HG02798 (cell line): ENCODE data around the gene UBASH3A.

Experiments used
- ATAC-seq: cut with Tn5 transposase; IDR thresholded peaks from one replicate; pipeline ENCODE4 v1.9.1; 2021; ENCODE audit warnings: mild to moderate bottlenecking; ENCODE audit not compliant: unreplicated experiment, poor library complexity

The UBASH3A gene

GRCh38 chr21:42426424-42426823 is 22.7 kb downstream of the UBASH3A start:
- no peak for ATAC-seq

DNA sequence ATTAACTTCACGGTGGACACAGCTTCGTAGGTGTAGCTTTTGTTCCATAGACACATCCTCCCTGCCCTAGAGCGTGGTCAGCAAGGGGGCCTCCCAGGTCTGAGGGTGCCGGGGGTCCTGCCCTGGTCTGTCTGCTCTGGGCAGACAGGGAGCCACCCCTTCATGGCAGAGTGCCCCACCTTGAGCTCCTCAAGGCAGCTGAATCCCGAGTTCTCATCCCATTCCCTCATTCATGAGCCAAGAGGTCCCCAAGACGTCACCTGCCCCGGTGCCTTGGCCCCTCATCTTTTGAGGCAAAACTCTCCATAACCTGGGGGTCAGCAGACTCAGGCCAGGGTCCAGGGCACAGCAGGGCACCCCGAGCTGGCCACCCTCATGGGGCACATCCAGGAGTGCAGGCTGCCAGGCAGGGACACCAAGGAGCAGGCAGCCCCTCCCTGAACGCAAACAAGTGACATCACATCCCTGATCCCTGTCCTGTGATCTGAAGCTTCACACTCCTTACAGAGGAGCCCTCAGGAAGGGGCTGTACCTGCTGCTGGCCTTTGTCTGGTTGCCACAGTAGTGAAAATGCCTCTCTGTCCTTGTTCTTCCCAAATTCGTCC is 23.3 kb downstream of the UBASH3A start:
- ATAC-seq: no peak

GRCh38 chr21:42427809-42428419 is 24.2 kb downstream of the UBASH3A start:
- no peak for ATAC-seq

DNA sequence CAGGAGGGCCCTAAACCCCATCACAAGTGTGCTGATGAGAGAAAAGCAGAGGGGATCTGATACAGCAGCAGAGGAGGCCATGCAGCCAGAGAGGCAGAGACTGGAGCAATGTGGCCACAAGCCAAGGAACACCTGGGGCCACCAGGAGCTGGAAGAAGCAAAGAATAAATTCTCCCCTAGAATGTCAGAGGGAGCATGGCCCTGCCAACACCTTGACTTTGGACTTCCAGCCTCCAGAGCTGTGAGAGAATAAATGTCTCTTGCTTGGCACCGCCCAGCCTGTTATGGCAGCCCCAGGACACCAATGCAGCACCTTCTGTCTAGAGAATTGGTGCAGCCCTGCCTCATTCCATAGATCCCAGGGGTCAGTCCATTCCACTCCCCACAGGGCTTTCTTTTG is 25.3 kb downstream of the UBASH3A start:
- no peak for ATAC-seq

DNA sequence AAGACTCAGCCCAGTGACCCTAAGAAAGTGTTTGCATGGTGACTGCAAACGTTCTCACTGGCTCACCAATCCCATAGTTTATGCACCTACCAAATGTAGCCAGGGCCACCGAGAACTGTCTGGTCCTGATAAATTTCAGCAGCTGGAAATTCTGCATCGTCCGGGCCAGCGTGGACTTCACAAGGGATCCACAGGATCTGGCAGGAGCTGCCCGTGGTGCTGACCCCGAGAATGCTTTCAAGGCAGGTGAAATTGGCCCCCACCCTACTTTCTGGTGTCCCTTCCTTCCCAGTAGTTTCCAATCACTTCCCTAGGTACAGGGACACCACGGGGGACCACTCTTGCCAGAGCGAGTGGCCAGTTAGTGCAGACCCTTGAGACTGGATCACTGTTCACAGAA is 26.2 kb downstream of the UBASH3A start:
- no peak for ATAC-seq

DNA sequence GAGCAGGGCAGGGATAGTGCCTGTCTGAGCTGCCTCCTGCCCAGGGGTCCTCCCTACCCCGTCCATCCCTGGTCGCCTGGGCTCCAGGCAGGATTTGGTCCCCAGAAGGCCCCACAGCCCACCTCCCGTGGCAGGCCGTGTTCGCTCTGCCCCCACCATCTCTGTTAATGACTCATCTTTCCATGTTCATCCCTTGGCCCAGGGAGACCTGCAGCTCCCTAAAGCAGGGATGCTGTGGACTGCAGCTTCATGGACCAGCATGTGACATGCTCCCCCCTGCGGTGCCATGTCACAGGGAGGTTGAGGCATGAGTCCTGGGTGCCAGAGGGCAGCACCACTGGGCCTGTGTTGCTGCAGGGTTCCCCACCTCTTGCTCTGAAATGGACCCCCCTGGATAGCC is 26.8 kb downstream of the UBASH3A start:
- ATAC-seq: no peak

GRCh38 chr21:42431196-42431595 is 27.5 kb downstream of the UBASH3A start:
- ATAC-seq: no peak

- no peak for ATAC-seq
These were observed 29.0 kb downstream of the UBASH3A start for GRCh38 chr21:42432695-42433094.

GRCh38 chr21:42433946-42434551 is 30.3 kb downstream of the UBASH3A start:
- no peak for ATAC-seq

DNA sequence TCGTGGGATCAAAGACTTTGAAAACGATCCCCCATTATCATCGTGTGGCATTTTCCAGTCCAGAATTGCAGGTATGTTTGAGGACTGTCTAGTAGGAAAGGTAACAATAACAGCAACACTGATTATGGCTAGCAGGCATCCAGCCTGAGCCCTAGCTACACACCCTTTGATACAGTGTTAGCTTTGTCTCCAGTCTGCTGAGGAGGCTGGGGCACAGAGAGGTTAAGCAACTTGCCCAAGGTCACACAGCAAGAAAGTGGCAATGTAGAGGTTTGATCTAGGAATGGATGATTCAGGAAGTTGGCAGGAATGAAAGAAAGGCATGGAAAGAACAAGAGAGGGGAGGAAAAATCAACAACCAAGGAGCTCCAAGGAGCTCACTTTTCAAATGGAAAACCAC is 31.2 kb downstream of the UBASH3A start:
- ATAC-seq: no peak

- ATAC-seq: no peak
These were observed 31.7 kb downstream of the UBASH3A start for GRCh38 chr21:42435401-42435800.

- no peak for ATAC-seq
These were observed 32.1 kb downstream of the UBASH3A start for GRCh38 chr21:42435833-42436232.

DNA sequence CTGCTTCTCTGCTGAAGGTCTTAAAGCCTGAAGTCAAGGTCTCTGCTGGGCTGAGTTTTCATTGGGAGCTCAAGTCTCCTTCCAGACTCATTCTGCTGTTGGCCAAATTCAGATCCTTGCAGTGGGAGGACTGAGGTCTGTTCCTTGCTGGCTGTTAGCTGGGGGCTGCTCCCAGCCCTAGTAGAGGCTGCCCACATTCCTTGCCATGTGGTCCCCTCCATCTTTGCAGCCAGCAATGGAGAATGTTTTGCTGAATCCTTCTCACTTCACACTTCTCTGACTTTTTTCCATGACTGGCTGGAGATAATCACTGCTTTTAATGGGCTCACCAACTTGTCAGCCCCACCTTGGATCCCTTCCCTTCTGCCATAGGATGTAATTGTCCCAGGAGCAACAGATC is 33.2 kb downstream of the UBASH3A start:
- no peak for ATAC-seq

- no peak for ATAC-seq
These were observed 34.1 kb downstream of the UBASH3A start for GRCh38 chr21:42437786-42438185.

DNA sequence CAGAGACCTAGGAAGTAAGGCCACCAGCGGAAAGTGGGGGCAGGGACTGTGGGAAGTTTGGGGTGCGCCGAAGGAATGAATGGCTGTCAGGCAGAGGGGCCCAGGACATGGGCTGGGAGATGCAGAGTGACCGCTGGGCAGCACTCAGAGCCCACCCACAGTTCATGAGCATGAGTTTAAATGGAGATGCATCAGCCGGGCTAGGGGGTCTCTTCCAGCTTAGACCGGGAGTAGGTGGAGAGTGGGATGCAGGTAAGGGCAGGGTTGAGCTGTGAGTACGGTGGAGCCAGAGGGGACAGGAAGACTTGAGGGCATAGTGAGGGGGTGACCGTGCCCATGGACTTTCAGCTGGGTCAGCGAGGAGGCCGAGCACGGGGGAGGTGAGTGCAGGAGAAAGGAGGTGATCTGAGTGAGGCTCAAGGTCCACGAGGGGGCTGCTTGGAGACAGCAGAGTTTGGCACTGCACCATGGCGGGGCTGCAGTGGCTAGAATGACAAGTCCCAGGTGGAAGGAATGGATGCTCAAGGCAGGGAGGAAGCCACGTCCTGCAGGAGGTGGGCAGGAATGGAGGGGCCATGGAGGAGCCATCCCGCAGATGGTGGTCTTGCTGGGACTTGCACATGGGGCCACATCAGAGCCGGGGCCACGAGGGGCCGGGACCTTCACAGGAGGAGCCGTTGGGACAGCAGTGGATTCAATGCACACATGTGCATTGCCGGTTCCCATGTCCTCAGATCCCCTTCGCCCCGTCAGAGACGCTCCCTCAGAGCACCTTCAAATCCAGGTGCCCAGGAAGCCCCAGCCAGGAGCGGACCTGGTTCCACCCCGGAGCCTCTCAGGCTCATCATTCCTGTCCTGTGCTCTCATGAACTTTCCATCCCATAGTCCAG is 34.9 kb downstream of the UBASH3A start:
- no peak for ATAC-seq

- no peak for ATAC-seq
These were observed 35.8 kb downstream of the UBASH3A start for GRCh38 chr21:42439284-42440186.

- peak; percentile 74 for ATAC-seq
These were observed 36.6 kb downstream of the UBASH3A start for GRCh38 chr21:42440187-42440792.

DNA sequence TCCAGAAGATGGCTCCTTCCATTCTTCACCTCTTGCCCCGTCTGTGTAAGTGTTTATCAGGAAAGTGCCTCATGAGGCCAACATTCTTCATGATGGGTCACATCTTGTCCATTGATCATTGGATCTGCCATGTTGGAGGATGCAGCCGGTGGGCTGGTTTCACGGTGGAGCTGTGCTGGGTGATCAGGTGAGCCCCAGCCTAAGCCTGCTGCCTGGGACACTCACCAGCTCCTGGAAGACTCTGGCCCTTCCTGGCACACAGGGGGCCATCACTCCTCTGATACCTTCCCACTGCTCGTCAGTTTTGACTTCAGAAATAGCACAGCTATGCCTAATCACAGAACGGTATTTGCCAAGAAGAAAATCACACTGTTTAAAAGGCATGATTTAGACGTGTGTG is 38.3 kb downstream of the UBASH3A start:
- no peak for ATAC-seq

DNA sequence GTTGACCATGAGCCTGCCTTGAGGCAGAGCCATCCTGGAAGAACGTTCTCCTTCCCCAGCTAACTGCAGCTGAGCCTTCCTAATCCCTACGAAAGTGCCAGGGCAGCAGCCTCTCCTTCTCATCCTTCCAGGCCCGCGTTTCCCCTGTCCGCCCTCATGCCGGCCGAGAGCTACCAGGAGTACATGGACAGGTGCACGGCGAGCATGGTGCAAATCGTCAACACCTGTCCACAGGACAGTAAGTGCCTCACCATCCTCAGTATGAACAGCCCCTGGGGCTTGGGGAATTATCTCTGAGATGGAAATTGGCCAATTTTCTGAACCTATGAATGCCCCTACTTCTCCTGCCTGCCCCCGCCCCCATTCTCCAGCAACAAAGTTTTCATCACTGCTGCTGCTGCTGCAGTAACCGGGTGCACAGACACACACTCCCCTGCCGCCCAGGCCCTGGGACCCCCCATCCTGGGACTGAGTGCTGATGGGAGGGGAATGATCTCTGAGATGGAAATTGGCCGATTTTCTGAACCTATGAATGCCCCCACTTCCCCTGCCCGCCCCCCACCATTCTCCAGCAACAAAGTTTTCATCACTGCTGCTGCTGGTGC is 39.6 kb downstream of the UBASH3A start:
- no peak for ATAC-seq
